Osteocyte (in vitro differentiated cells): Measurements from ENCODE around the gene ZNF438. TPM values are rescaled to one million over a fixed set of nuclear protein-coding genes. Genes with fewer than 3 reads are reported as not detected.
"Not testable (repeated sequence)": the region's sequence is repeated elsewhere in the genome, so short reads cannot be mapped to it uniquely, and the experiment has no call there.

Experiments
- DNase-seq: peaks from one replicate; pipeline ENCODE4 v3.0.0; 2021; ENCODE audit warnings: mixed read lengths; ENCODE audit not compliant: unreplicated experiment; ENCODE audit errors: extremely low spot score
- H3K27ac Mint-ChIP-seq: one replicate; pipeline ENCODE4 v1.8.0; 2021; ENCODE audit warnings: mild to moderate bottlenecking, mixed read lengths; ENCODE audit not compliant: unreplicated experiment
- H3K27me3 Mint-ChIP-seq: one replicate; pipeline ENCODE4 v1.8.0; 2021; ENCODE audit warnings: mixed read lengths; ENCODE audit not compliant: unreplicated experiment
- H3K36me3 Mint-ChIP-seq: one replicate; pipeline ENCODE4 v1.8.0; 2021; ENCODE audit warnings: mixed read lengths; ENCODE audit not compliant: unreplicated experiment
- H3K4me1 Mint-ChIP-seq: one replicate; pipeline ENCODE4 v1.8.0; 2021; ENCODE audit warnings: mixed read lengths; ENCODE audit not compliant: unreplicated experiment
- H3K4me3 Mint-ChIP-seq: one replicate; pipeline ENCODE4 v1.8.0; 2021; ENCODE audit warnings: mild to moderate bottlenecking, moderate library complexity, mixed read lengths; ENCODE audit not compliant: unreplicated experiment
- H3K9me3 Mint-ChIP-seq: one replicate; pipeline ENCODE4 v1.8.0; 2021; ENCODE audit warnings: mixed read lengths; ENCODE audit not compliant: unreplicated experiment
- total RNA-seq: library from RNA; stranded (reverse); gene quantifications from 2 replicates; pipeline ENCODE4 v1.2.1, GENCODE V29; 2021
- TF ChIP-seq, protein P1 (sequence below): fragments of 200-600 bp; sonication (generic); IDR thresholded peaks from 2 replicates; pipeline ENCODE4 v1.5.0; 2021; ENCODE audit warnings: antibody characterized with exemption, mild to moderate bottlenecking, moderate library complexity

ZNF438 gene
- total RNA-seq, 1 donor from 2014 or later, result 4.8 TPM

DNA sequence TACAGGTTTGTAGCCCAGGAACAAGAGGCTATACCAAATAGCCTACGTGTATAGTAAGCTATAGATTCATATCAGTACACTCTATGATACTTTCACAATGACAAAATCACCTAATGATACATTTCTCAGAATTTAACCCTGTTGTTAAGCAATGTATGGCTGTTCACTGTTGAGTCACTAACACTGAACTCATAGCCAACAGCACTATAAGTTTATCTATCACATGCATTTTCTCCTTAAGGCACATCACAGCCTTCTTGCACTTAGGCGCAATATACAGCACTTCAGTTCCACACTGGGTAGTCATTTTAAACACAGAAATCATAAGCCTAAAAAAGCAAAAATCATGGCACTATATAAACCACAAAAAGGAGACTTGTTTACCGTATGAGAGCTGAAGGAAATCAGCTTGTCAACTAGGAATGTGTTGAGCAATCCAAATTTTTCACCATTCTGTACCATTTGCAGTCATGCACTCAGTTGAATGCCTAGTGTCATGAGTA lies 45.6 kb downstream of the ZNF438 start:
- H3K36me3 Mint-ChIP-seq, result peaks cover 2% of the 10 kb centered on the region
- DNase-seq, result no peak
- H3K27me3 Mint-ChIP-seq, result no peaks in the 10 kb centered on the region
- peaks cover 5% of the 10 kb centered on the region for H3K9me3 Mint-ChIP-seq
- H3K27ac Mint-ChIP-seq, result no peak overlapping the region
- no peak overlapping the region for H3K4me3 Mint-ChIP-seq
- peaks cover 7% of the 10 kb centered on the region for H3K4me1 Mint-ChIP-seq
- TF ChIP-seq, protein P1, sequence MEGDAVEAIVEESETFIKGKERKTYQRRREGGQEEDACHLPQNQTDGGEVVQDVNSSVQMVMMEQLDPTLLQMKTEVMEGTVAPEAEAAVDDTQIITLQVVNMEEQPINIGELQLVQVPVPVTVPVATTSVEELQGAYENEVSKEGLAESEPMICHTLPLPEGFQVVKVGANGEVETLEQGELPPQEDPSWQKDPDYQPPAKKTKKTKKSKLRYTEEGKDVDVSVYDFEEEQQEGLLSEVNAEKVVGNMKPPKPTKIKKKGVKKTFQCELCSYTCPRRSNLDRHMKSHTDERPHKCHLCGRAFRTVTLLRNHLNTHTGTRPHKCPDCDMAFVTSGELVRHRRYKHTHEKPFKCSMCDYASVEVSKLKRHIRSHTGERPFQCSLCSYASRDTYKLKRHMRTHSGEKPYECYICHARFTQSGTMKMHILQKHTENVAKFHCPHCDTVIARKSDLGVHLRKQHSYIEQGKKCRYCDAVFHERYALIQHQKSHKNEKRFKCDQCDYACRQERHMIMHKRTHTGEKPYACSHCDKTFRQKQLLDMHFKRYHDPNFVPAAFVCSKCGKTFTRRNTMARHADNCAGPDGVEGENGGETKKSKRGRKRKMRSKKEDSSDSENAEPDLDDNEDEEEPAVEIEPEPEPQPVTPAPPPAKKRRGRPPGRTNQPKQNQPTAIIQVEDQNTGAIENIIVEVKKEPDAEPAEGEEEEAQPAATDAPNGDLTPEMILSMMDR, result no peak

DNA sequence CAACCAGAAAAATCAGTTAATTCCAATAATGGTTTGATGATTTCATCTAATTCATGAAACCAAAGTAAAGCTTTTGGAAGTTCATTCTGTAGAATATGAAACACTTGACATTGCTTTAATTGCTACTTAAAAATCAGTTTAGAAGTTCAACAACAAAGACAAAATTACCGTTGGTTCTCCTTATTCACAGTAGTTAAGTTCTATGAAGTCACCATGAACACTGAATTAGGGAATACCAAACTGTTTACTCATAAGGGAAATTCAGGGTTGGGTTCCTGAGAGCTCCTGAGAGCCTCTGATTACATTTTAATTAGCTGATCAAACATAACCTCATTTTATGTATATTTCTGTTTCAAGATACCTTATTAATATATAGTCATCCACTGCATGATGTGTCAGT lies 46.2 kb downstream of the ZNF438 start:
- Mint-ChIP-seq H3K4me1 (peaks cover 7% of the 10 kb centered on the region), H3K36me3 (peaks cover 6% of the 10 kb centered on the region), H3K27me3 (no peaks in the 10 kb centered on the region), H3K9me3 (peaks cover 5% of the 10 kb centered on the region), H3K27ac (no peak overlapping the region), H3K4me3 (no peak overlapping the region)
- TF ChIP-seq, protein P1, result no peak
- DNase-seq, result no peak

DNA sequence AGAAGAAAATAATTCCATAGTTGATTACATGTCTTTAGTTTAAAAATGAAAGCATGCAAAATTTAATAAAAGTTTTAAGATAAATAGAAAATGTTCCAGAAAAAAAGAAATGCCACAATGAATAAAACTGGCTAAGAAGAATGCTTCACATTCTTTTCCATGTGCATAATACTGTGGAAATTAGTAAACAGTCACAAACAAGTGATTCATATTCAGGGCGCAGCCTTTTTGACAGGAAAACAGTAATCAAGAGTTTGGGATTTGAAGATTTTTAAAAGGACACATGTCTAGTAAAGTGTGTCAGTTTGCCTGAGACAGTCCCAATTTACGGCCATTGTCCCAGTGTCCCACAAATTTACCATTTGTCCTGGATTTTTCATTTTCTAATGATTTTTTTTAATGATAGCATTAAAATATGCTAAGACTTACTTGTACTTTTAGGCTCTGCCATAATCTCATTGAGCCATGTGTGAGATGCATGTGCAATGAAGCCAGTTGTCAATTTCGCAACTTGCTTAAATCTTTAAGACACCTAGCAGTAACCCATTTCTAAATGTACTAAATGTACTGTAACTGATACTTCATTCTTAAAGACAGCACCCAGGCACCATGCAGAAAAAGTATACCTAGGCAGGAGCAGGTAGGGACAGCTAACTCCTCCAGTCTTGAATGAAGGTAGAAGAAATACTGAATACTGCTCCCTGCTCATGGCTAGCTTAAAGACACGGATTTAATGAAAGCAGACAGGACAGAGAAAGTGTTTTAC lies 46.9 kb downstream of the ZNF438 start:
- no peak for DNase-seq

DNA sequence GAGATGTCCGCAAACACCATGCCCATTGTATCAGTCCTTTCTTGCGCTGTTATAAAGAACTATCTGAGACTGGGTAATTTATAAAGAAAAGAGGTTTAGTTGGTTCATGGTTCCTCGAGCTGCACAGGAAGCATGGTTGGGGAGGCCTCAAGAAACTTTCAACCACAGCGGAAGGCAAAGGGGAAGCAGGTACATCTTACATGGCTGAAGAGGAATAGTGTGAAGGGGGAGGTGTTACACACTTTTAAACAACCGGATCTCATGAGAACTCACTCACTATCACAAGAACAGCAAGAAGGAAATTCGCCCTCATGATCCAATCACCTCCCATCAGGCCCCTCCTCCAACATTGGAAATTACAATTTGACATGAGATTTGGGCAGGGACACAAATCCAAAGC lies 48.5 kb downstream of the ZNF438 start:
- DNase-seq, H3K4me3 Mint-ChIP-seq, H3K27me3 Mint-ChIP-seq, H3K27ac Mint-ChIP-seq, H3K4me1 Mint-ChIP-seq: not testable (repeated sequence)
- peaks cover 17% of the 10 kb centered on the region for H3K9me3 Mint-ChIP-seq
- H3K36me3 Mint-ChIP-seq, result peaks cover 19% of the 10 kb centered on the region

More for the DNA sequence above, 46.9 kb downstream of the ZNF438 start:
- H3K4me1 Mint-ChIP-seq, result peaks cover 7% of the 10 kb centered on the region
- peaks cover 9% of the 10 kb centered on the region for H3K9me3 Mint-ChIP-seq
- TF ChIP-seq, protein P1, result no peak
- H3K36me3 Mint-ChIP-seq, result peaks cover 14% of the 10 kb centered on the region
- H3K27me3 Mint-ChIP-seq, result no peaks in the 10 kb centered on the region
- no peak overlapping the region for H3K27ac Mint-ChIP-seq
- no peak overlapping the region for H3K4me3 Mint-ChIP-seq

DNA sequence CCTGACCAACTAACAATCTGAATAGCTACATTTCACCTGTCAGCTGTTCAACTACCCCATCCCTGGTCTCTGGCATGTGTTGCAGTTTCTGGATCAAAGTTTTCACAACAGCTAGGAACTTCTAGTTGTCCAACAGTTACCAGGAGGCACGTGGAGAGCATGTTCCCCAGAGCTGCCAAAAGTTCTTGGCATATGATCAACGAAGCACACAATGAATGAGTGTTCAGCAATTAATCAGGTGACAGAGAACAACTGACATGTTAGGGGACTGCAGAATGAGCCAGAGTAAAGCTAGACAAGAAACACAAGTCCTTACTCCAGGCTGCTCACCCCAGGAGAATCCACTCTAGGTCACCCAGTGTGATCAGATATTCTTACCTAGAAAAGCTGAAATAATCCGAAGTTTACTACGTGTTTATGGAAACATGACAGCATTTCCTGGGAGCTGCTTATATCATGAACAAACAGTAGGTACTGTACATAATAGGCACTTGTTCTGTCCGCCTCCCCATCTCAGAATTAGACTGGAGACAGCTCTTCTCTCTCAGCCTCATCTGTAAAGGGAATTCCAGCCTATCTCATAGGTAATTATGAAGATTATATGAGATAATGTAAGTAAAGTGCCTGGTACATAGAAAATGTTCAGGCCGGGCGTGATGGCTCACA lies 50.6 kb downstream of the ZNF438 start:
- Mint-ChIP-seq H3K27ac (no peak overlapping the region), H3K36me3 (peaks cover 19% of the 10 kb centered on the region), H3K27me3 (no peaks in the 10 kb centered on the region), H3K4me1 (peaks cover 5% of the 10 kb centered on the region), H3K9me3 (peaks cover 17% of the 10 kb centered on the region), H3K4me3 (no peak overlapping the region)
- TF ChIP-seq, protein P1, result no peak
- no peak for DNase-seq
